Loucy (cell line): ENCODE data around the gene CAMK2G.

Experiments used
- H2AFZ ChIP-seq: fragments of 200-600 bp; sonication (generic); 2 replicates; pipeline ENCODE4 v1.6.0; 2016; ENCODE audit warnings: antibody characterized with exemption, mild to moderate bottlenecking, low read length, moderate library complexity
- H3F3A ChIP-seq: fragments of 200-600 bp; 2 replicates; pipeline ENCODE4 v1.6.0; 2016; ENCODE audit warnings: antibody characterized with exemption, low read depth, mild to moderate bottlenecking
- H3K27me3 ChIP-seq: fragments of 200-600 bp; sonication (generic); 2 replicates; pipeline ENCODE4 v1.6.1; 2014; ENCODE audit warnings: low read length, mild to moderate bottlenecking; ENCODE audit not compliant: insufficient read depth, poor library complexity, severe bottlenecking
- H3K36me3 ChIP-seq: fragments of 200-600 bp; sonication (generic); 2 replicates; pipeline ENCODE4 v1.6.1; 2016; ENCODE audit warnings: low read length; ENCODE audit not compliant: insufficient read depth
- H3K4me1 ChIP-seq: fragments of 200-600 bp; sonication (generic); 2 replicates; pipeline ENCODE4 v1.5.1; 2014; ENCODE audit warnings: low read length, mild to moderate bottlenecking; ENCODE audit not compliant: insufficient read depth, poor library complexity, severe bottlenecking
- H3K4me2 ChIP-seq: fragments of 200-600 bp; sonication (generic); 2 replicates; pipeline ENCODE4 v1.6.0; 2014; ENCODE audit warnings: antibody characterized with exemption, low read length, low read depth, mild to moderate bottlenecking; ENCODE audit not compliant: poor library complexity, severe bottlenecking
- H3K4me3 ChIP-seq: fragments of 200-600 bp; sonication (generic); 2 replicates; pipeline ENCODE4 v1.5.1; 2014; ENCODE audit warnings: low read length, mild to moderate bottlenecking, mixed read lengths; ENCODE audit not compliant: poor library complexity, severe bottlenecking
- H3K79me2 ChIP-seq: fragments of 200-600 bp; sonication (generic); 2 replicates; pipeline ENCODE4 v1.6.1; 2014; ENCODE audit warnings: low read length; ENCODE audit not compliant: insufficient read depth
- H3K9ac ChIP-seq: fragments of 200-600 bp; sonication (generic); 2 replicates; pipeline ENCODE4 v1.6.0; 2014; ENCODE audit warnings: mild to moderate bottlenecking, low read depth, low read length, moderate library complexity; ENCODE audit not compliant: poor library complexity, severe bottlenecking
- H3K9me2 ChIP-seq: fragments of 200-600 bp; sonication (generic); replicated peaks from 2 replicates; pipeline ENCODE4 v1.6.1; 2016; ENCODE audit warnings: low read depth, low read length, mixed read lengths
- H3K9me3 ChIP-seq: fragments of 200-600 bp; sonication (generic); 2 replicates; pipeline ENCODE4 v1.6.1; 2014; ENCODE audit warnings: mild to moderate bottlenecking, antibody characterized with exemption, low read length, low read depth; ENCODE audit not compliant: insufficient read depth
- H4K20me1 ChIP-seq: fragments of 200-600 bp; sonication (generic); 2 replicates; pipeline ENCODE4 v1.6.0; 2014; ENCODE audit warnings: antibody characterized with exemption, low read length, mild to moderate bottlenecking; ENCODE audit not compliant: insufficient read depth, poor library complexity, severe bottlenecking
- EZH2phosphoT487 ChIP-seq: fragments of 200-600 bp; IDR thresholded peaks from 2 replicates; pipeline ENCODE4 v1.6.1; 2018; ENCODE audit warnings: antibody characterized with exemption, mild to moderate bottlenecking, moderate library complexity, borderline replicate concordance
- TF ChIP-seq, protein P1 (sequence below): fragments of 200-600 bp; sonication (generic); conservative IDR thresholded peaks from 2 replicates; pipeline ENCODE4 v1.5.1; 2014; ENCODE audit warnings: mild to moderate bottlenecking, antibody characterized with exemption, low read length

CAMK2G gene

DNA sequence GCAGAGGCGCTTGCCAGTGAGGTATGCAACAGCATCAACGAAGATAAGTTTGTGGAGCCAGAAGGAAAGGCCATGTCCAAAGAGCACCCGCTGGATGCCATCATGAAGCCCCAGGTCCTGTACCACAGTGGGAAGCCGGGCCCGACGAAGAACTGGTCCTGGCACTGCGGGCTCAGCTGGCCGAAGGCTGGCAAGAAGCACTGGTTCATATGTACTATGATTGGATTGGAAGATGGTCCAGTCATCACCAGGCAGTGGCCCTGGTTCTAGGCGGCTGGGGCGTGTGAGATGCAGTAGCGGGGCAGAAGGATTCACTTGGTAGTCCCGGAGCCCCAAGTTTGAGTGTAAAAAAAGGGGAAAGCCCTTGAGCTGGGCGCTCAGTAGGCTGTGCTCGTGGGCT lies 66.9 kb downstream of the CAMK2G start:
- H3K36me3 ChIP-seq: peaks cover 37% of the 10 kb centered on the region; the same call in 1 of the 2 replicates
- TF ChIP-seq EZH2phosphoT487: no peak
- TF ChIP-seq, protein P1, sequence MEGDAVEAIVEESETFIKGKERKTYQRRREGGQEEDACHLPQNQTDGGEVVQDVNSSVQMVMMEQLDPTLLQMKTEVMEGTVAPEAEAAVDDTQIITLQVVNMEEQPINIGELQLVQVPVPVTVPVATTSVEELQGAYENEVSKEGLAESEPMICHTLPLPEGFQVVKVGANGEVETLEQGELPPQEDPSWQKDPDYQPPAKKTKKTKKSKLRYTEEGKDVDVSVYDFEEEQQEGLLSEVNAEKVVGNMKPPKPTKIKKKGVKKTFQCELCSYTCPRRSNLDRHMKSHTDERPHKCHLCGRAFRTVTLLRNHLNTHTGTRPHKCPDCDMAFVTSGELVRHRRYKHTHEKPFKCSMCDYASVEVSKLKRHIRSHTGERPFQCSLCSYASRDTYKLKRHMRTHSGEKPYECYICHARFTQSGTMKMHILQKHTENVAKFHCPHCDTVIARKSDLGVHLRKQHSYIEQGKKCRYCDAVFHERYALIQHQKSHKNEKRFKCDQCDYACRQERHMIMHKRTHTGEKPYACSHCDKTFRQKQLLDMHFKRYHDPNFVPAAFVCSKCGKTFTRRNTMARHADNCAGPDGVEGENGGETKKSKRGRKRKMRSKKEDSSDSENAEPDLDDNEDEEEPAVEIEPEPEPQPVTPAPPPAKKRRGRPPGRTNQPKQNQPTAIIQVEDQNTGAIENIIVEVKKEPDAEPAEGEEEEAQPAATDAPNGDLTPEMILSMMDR: no peak

DNA sequence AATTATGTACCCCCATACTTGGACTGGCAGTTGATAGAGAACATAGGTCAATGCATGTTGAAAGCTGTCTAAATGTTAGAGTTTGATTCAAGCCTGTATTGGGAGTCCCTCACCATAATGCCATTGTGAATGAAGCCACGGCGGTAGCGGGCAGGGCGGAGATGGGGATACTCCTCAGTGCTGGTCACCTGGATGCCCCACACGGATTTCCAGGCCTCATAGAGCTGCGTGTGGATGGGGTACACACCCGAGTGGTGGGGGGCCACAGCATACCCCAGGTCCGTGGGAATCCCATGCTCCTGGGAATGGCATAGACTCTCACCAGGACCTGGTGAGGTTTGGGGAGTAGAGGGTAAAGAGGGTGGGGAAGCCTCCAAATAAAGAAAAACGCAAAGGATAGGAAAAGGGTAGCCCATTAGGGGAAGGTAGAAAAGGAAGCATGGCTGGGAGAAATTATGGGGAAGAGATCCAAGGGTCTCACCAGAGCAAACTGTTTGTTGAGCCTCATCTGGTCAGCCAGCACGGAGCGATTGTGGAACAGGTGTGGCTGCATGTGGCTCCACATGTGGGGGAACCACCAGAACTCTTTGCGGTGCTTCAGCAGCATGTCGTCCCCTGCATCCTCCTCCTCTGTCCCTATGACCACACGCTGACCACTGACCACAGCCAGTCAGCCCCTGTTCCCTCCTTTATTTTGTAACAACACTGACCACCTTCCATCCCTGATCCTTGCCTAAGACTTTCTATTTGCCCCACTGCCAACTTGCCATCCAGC lies 68.0 kb downstream of the CAMK2G start:
- peak overlapping the region; percentile 8 for H3K4me2 ChIP-seq
- H3K9me2 ChIP-seq: no peaks in the 10 kb centered on the region
- H3K9me3 ChIP-seq: no peaks in the 10 kb centered on the region
- peak overlapping the region; percentile 12 for H3K9ac ChIP-seq
- no peaks in the 10 kb centered on the region for H3F3A ChIP-seq
- TF ChIP-seq EZH2phosphoT487: no peak
- TF ChIP-seq, protein P1: no peak
- H3K79me2 ChIP-seq: peaks cover 26% of the 10 kb centered on the region; the same call in 1 of the 2 replicates
- peaks cover 25% of the 10 kb centered on the region for H3K4me1 ChIP-seq
- peaks cover 48% of the 10 kb centered on the region; the same call in 1 of the 2 replicates for H3K36me3 ChIP-seq
- H3K4me3 ChIP-seq: no peak overlapping the region
- H2AFZ ChIP-seq: no peak overlapping the region
- no peaks in the 10 kb centered on the region for H3K27me3 ChIP-seq
- H4K20me1 ChIP-seq: peaks cover 10% of the 10 kb centered on the region

More for the DNA sequence above, 66.9 kb downstream of the CAMK2G start:
- Histone ChIP-seq H3K4me2 (peak overlapping the region; percentile 8), H3K4me3 (no peak overlapping the region), H2AFZ (no peak overlapping the region), H3F3A (peaks cover 3% of the 10 kb centered on the region; the same call in 1 of the 2 replicates), H3K9me3 (no peaks in the 10 kb centered on the region), H3K27me3 (no peaks in the 10 kb centered on the region), H3K9ac (peak overlapping the region; percentile 12), H3K79me2 (peaks cover 26% of the 10 kb centered on the region; the same call in 1 of the 2 replicates), H3K4me1 (peaks cover 25% of the 10 kb centered on the region), H3K9me2 (no peaks in the 10 kb centered on the region), H4K20me1 (peaks cover 10% of the 10 kb centered on the region)

DNA sequence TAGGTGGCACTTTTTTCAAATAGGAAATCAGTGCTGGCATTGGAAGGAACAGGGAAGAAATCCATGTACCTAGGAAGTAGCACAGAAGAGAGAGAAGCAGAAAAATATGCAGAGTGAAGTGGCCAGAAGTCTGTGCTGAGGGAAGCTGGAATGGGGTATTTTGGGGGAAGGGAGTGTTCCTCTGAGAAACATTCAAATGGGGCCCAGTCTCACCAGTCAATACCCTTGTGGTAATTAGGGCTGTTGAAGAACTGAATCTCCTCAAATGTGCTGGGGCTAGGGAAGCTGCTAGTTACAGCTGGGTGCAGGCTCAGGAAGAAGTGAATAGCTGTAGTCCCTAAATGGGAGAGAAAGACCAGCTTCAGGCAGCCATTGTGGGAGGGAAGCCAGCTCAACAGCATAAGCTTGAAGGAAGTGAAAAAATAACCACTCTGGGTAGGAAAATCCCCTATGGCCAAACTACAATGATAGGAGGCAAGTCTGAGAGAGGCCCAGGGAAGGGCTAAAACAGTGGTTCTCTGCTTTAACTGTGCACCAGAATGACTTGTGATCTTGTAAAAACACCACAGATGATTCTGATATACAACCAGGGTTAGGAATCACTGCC lies 70.6 kb downstream of the CAMK2G start:
- TF ChIP-seq EZH2phosphoT487: no peak
- TF ChIP-seq, protein P1: no peak
- peaks cover 59% of the 10 kb centered on the region; the same call in 1 of the 2 replicates for H3K36me3 ChIP-seq

More for the DNA sequence above, 70.6 kb downstream of the CAMK2G start:
- Histone ChIP-seq H2AFZ (no peak overlapping the region), H3K9me3 (no peaks in the 10 kb centered on the region), H3K4me1 (peaks cover 15% of the 10 kb centered on the region), H3K9ac (no peak overlapping the region), H3K9me2 (no peaks in the 10 kb centered on the region), H3K27me3 (no peaks in the 10 kb centered on the region), H4K20me1 (no peaks in the 10 kb centered on the region), H3K4me2 (no peak overlapping the region), H3K4me3 (no peak overlapping the region), H3K79me2 (peaks cover 10% of the 10 kb centered on the region; the same call in 1 of the 2 replicates), H3F3A (no peaks in the 10 kb centered on the region)
